Lower leg skin (tissue), 3 donors: Measurements from ENCODE around the gene SLC1A1.

Experiments used
- POLR2A ChIP-seq, 2 donors: fragments of 450-650 bp; IDR thresholded peaks; one replicate each; pipeline ENCODE4 v1.6.1; 2016 to 2017; ENCODE audit warnings: antibody characterized with exemption in 2 of 2, mild to moderate bottlenecking in 1 of 2, moderate library complexity in 1 of 2
- TF ChIP-seq, protein P1 (sequence below), 3 donors: fragments of 450-650 bp; IDR thresholded peaks; one replicate each; pipeline ENCODE4 v1.5.1; 2016; ENCODE audit warnings: antibody characterized with exemption in 3 of 3, mild to moderate bottlenecking in 3 of 3, moderate library complexity in 2 of 3

DNA sequence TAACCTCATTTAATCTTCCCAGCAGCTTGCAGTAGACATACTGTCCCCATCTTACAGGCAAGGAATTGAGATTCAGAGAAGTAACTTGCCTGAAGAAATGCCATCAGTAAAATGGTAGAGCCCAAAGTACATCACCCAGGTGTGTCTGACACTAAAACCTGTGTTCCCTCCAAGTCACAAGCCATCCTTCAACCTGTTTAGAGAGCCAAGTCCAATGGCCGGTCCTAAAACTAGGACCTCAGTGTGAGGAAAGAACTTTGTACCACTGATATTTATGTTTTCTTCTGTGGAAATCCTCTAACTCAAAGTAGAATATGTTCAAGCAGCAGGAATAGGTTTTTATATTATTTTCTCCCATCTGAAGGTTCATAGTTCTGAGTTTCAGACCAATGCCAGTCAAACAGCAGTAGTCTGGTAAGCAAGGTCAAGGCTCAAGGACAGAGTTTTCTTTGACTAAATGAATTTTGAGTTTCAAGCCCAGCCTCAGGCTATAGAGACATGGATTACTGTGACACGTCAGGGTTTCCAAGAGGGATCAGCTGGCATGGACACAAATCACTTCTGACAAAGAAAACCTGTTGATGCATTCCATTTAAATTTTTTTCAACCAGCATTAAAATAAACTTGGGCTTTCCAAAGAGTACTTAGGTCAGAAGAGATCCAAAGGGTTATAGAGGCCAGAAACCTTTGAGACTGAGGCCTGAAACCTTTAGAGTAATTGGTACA lies 90.9 kb downstream of the SLC1A1 start:
- TF ChIP-seq, protein P1, sequence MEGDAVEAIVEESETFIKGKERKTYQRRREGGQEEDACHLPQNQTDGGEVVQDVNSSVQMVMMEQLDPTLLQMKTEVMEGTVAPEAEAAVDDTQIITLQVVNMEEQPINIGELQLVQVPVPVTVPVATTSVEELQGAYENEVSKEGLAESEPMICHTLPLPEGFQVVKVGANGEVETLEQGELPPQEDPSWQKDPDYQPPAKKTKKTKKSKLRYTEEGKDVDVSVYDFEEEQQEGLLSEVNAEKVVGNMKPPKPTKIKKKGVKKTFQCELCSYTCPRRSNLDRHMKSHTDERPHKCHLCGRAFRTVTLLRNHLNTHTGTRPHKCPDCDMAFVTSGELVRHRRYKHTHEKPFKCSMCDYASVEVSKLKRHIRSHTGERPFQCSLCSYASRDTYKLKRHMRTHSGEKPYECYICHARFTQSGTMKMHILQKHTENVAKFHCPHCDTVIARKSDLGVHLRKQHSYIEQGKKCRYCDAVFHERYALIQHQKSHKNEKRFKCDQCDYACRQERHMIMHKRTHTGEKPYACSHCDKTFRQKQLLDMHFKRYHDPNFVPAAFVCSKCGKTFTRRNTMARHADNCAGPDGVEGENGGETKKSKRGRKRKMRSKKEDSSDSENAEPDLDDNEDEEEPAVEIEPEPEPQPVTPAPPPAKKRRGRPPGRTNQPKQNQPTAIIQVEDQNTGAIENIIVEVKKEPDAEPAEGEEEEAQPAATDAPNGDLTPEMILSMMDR (IDR thresholded peaks at IDR 0.05): no peak
- TF ChIP-seq POLR2A (IDR thresholded peaks at IDR 0.05): no peak
